Kidney epithelial cell (primary cell): Measurements from ENCODE around the gene GALNT9. TPM values are rescaled to one million over a fixed set of nuclear protein-coding genes. Genes with fewer than 3 reads are reported as not detected.

Experiments
- DNase-seq: peaks from one replicate; pipeline ENCODE4 v3.0.0-alpha.2; 2010; ENCODE audit warnings: low read depth
- H3K27me3 ChIP-seq: 2 replicates; pipeline ENCODE4 v1.6.0; 2011; ENCODE audit warnings: low read length; ENCODE audit not compliant: control insufficient read depth, insufficient read depth
- H3K36me3 ChIP-seq: 2 replicates; pipeline ENCODE4 v1.5.1; 2011; ENCODE audit warnings: low read length; ENCODE audit not compliant: control insufficient read depth, insufficient read depth
- H3K4me3 ChIP-seq: 2 replicates; pipeline ENCODE4 v1.5.1; 2011; ENCODE audit warnings: low read depth, mild to moderate bottlenecking, control low read depth, low read length
- total RNA-seq: library from RNA; depleted of rRNA; stranded (reverse); fragments of >200 nt; gene quantifications from 2 replicates; pipeline ENCODE4 v1.2.3, GENCODE V29; 2015
- TF ChIP-seq, protein P1 (sequence below): IDR thresholded peaks from 2 replicates; pipeline ENCODE4 v1.5.1; 2011; ENCODE audit warnings: mild to moderate bottlenecking, moderate library complexity, low read length, control low read depth, inconsistent platforms; ENCODE audit not compliant: insufficient read depth, poor library complexity, severe bottlenecking

The GALNT9 gene
- total RNA-seq, 1 donor from 2014 or later, result 1.5 TPM

DNA sequence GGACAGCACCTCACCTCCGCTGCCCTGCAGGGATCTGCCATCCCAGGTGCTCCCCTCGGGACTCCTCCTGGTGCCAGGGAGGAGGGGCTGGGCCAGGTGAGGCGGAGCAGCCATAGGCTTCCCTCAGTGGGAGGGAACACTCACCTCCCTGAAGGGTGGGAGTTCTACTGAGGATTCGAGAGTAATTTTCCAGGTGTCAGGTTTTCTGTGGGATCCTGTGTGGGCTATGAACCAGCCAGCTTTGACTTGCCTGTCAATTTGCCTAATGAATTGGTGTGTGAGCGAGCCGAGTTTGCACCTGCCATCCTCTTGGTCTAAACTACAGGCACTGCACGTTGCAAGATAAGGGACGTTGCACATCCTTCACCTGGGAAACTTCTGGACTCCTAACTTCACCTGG lies 134.8 kb downstream of the GALNT9 start:
- Histone ChIP-seq H3K36me3 (no peaks in the 10 kb centered on the region), H3K27me3 (peaks cover 31% of the 10 kb centered on the region), H3K4me3 (no peak overlapping the region)
- TF ChIP-seq, protein P1, sequence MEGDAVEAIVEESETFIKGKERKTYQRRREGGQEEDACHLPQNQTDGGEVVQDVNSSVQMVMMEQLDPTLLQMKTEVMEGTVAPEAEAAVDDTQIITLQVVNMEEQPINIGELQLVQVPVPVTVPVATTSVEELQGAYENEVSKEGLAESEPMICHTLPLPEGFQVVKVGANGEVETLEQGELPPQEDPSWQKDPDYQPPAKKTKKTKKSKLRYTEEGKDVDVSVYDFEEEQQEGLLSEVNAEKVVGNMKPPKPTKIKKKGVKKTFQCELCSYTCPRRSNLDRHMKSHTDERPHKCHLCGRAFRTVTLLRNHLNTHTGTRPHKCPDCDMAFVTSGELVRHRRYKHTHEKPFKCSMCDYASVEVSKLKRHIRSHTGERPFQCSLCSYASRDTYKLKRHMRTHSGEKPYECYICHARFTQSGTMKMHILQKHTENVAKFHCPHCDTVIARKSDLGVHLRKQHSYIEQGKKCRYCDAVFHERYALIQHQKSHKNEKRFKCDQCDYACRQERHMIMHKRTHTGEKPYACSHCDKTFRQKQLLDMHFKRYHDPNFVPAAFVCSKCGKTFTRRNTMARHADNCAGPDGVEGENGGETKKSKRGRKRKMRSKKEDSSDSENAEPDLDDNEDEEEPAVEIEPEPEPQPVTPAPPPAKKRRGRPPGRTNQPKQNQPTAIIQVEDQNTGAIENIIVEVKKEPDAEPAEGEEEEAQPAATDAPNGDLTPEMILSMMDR, result no peak
- DNase-seq, result no peak

DNA sequence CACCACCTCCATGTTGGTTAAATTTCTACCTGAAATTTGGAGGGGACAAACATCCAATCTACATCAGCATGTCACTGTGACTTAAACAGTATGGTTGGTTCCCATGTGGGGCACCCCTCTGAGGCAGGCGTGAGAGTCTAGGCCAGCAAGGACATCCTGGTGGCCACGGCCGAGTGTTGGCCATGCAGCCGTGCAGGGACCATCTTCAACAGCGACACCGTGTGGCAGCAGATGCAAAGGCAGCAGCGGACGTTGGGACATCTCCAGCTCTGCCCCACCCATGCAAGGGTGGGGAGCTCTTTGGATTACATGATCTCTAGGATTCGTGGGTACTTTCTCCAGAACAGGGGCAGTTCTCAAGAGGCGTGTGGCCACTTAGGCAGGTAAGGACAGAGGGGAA lies 135.3 kb downstream of the GALNT9 start:
- Histone ChIP-seq H3K4me3 (no peak overlapping the region), H3K27me3 (peaks cover 32% of the 10 kb centered on the region), H3K36me3 (no peaks in the 10 kb centered on the region)
- DNase-seq, result no peak
- TF ChIP-seq, protein P1, result peak; percentile 24

- no peak overlapping the region for H3K4me3 ChIP-seq
- no peak for DNase-seq
- peaks cover 47% of the 10 kb centered on the region for H3K27me3 ChIP-seq
- no peaks in the 10 kb centered on the region for H3K36me3 ChIP-seq
- TF ChIP-seq, protein P1, result peak; percentile 12
These were observed 137.5 kb downstream of the GALNT9 start for GRCh38 chr12:132191715-132192553.

DNA sequence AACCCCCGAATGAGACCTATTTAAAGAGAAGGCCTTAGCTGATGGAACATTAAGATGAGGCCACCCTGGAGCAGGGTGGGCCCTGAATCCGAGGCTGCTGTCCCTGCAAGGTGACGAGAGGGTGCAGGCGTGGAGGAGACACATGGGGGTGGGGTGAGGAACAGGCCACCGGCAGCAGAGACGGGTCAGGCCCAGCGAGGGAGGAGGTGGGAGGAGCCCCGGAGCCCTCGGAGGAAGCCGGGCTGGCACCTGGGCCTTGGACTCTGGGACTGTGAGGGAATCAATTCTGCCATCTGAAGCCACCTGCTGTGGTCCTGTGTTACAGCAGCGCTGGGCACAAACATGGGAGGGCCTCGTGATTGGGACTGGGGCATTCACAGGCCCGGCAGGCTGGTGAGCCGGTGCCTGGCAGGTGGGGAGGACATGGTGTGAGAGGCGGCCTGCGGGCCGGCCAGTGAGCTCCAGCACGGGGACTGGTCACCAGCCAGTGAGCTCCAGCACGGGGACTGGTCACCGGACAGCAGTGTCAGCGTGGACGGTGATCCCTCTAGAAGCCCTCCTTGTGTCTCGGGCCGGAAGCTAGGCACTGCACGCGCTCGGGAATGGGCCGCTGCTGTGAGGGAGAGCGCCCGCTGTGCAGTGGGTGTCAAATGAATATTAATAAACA lies 138.4 kb downstream of the GALNT9 start:
- Histone ChIP-seq H3K36me3 (no peaks in the 10 kb centered on the region), H3K27me3 (peaks cover 53% of the 10 kb centered on the region), H3K4me3 (no peak overlapping the region)
- no peak for DNase-seq
- TF ChIP-seq, protein P1, result no peak

- peak overlapping the region; percentile 34 for H3K4me3 ChIP-seq
- DNase-seq, result no peak
- peaks cover 56% of the 10 kb centered on the region for H3K27me3 ChIP-seq
- TF ChIP-seq, protein P1, result no peak
- H3K36me3 ChIP-seq, result no peaks in the 10 kb centered on the region
These were observed 139.2 kb downstream of the GALNT9 start for GRCh38 chr12:132190012-132190755.
